ENCODE results near the gene MEIOB. TPM values are rescaled to one million over a fixed set of nuclear protein-coding genes. Genes with fewer than 3 reads are reported as not detected.

The MEIOB gene
- total RNA-seq, 1 experiment from 2014 or later, result 1.3 TPM

DNA sequence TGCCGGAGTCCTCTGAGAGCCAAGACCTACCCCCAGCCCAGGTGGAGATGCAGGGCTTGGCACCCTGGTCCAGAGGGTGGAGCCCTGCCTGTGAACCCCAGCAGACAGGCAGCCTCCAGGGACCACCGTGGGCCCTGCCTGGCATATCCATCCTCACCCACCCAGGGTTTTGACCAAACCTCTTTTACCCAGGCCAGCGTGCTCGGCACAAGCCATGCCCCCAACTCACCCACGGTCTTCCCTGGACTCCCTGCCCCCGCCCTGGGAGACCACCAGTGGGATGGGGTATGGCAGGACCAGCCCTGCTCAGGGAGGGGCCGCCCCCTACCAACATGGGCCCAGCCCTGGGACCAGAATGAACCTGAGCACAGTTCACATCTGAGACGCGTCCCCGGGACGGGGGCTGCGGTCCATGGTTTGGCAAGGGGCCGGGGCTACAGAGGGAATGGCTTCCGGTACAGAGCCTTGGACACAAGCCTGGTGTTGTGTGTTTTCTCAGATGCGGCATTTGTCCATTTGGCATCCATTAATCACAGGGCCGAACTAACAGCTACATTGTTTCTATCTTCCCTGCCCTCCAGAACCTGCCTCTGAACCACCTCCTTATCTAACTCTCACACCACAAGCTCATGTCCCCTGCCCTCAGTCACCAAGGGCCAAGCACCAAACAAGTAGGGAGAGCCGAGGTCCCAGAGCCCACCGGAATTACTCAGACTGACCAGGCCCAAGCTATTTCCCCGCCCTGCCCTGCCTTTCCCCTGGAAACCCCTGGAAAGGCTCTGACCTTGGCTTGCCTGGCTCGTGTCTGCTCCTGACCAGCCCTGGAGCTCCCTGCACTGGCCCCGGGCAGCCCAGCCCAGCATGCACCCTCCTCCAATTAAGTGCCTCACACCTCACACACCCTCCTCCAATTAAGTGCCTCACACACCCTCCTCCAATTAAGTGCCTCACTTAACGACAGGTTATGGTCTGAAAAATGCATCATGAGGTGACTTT is 32.2 kb upstream of the MEIOB start:
- Mint-ChIP-seq H3K36me3 (ENCODE audit: insufficient read depth in 1 of 3, low read depth in 3 of 3) (no peaks in the 10 kb centered on the region; a peak in 1 of 7 replicates), H3K4me1 (peaks cover 0 to 15% of the 10 kb centered on the region in 2 experiments; a peak in 2 of 4 replicates), H3K27me3 (ENCODE audit: low read depth) (peaks cover 34% of the 10 kb centered on the region), H3K4me3 (no peak overlapping the region; a peak in 1 of 5 replicates), H3K9me3 (no peaks in the 10 kb centered on the region; a peak in 1 of 5 replicates), H3K27ac (no peak overlapping the region)
- Histone ChIP-seq H2BK120ac (ENCODE audit: low read depth, low read length, poor library complexity, severe bottlenecking) (no peak overlapping the region), H3K23me2 (ENCODE audit: insufficient read length, low read depth, low read length, poor library complexity, severe bottlenecking) (no peaks in the 10 kb centered on the region), H4K20me1 (ENCODE audit: control insufficient read depth, insufficient read depth, insufficient read length) (no peaks in the 10 kb centered on the region), H4K8ac (replicated peaks; ENCODE audit: insufficient read length, low read depth, low read length) (no peak overlapping the region), H3K4ac (ENCODE audit: low read depth, low read length) (no peak overlapping the region), H2BK12ac (ENCODE audit: insufficient read length, low read depth, low read length) (no peak overlapping the region), H2AFZ (ENCODE audit: low read length) (no peak overlapping the region), H3K14ac (ENCODE audit: insufficient read depth, low read length) (no peak overlapping the region), H3K27me3 (ENCODE audit: insufficient read depth, low read length) (no peaks in the 10 kb centered on the region), H4K91ac (ENCODE audit: insufficient read length, low read depth, low read length) (no peak overlapping the region), H3K79me1 (ENCODE audit: insufficient read depth, low read depth, low read length, poor library complexity, severe bottlenecking) (no peaks in the 10 kb centered on the region), H2BK20ac (ENCODE audit: low read depth, low read length, poor library complexity, severe bottlenecking) (no peak overlapping the region), H4K5ac (ENCODE audit: insufficient read length, low read depth, low read length) (no peak overlapping the region), H3K9me3 (ENCODE audit: control insufficient read depth, low read depth, low read length) (no peaks in the 10 kb centered on the region), H3K23ac (ENCODE audit: insufficient read length, low read depth, low read length) (no peak overlapping the region), H3K27ac (ENCODE audit: insufficient read length, low read depth, low read length) (no peak overlapping the region), H3T11ph (ENCODE audit: low read length) (no peak overlapping the region), H3K4me1 (ENCODE audit: insufficient read depth, low read length) (no peaks in the 10 kb centered on the region; the same call in 1 of the 2 replicates), H3K4me2 (ENCODE audit: insufficient read depth, insufficient read length, low read length) (no peak overlapping the region), H2AK5ac (ENCODE audit: insufficient read length, low read length) (no peak overlapping the region), H2BK15ac (ENCODE audit: low read depth, low read length) (no peak overlapping the region), H3K79me2 (ENCODE audit: insufficient read depth, low read length) (no peaks in the 10 kb centered on the region), H2BK5ac (ENCODE audit: insufficient read length, low read length) (no peak overlapping the region), H3K56ac (ENCODE audit: insufficient read length, low read depth, low read length) (no peak overlapping the region), H3K18ac (ENCODE audit: insufficient read length, low read depth, low read length) (no peak overlapping the region), H3K9ac (ENCODE audit: extremely low read depth, insufficient read length, low read length) (no peak overlapping the region)
- TF ChIP-seq, protein P1, sequence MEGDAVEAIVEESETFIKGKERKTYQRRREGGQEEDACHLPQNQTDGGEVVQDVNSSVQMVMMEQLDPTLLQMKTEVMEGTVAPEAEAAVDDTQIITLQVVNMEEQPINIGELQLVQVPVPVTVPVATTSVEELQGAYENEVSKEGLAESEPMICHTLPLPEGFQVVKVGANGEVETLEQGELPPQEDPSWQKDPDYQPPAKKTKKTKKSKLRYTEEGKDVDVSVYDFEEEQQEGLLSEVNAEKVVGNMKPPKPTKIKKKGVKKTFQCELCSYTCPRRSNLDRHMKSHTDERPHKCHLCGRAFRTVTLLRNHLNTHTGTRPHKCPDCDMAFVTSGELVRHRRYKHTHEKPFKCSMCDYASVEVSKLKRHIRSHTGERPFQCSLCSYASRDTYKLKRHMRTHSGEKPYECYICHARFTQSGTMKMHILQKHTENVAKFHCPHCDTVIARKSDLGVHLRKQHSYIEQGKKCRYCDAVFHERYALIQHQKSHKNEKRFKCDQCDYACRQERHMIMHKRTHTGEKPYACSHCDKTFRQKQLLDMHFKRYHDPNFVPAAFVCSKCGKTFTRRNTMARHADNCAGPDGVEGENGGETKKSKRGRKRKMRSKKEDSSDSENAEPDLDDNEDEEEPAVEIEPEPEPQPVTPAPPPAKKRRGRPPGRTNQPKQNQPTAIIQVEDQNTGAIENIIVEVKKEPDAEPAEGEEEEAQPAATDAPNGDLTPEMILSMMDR (conservative IDR thresholded peaks at IDR 0.05), result no peak
- DNase-seq, result no peak
- no CpG with 5 or more reads among the region's 22 CpGs for WGBS (ENCODE audit: extremely low coverage, insufficient read length, low lambda C conversion rate)

All from H9 (cell line).